Activated naive CD8-positive, alpha-beta T cell treated with anti-CD3 and anti-CD28 coated beads, Interleukin-2, amount 50 U/mL, for 24 hours (primary cell): ENCODE measurements around the gene COBLL1.

Experiments used
- ATAC-seq: fragments of 150-1000 bp; cut with Tn5 transposase; one replicate; pipeline ENCODE4 v1.10.0; 2021
- DNase-seq: peaks from one replicate; pipeline ENCODE4 v3.0.0; 2021
- H3K27ac Mint-ChIP-seq: one replicate; pipeline ENCODE4 v1.8.0; 2021; ENCODE audit warnings: mild to moderate bottlenecking, mixed read lengths
- H3K27me3 Mint-ChIP-seq: one replicate; pipeline ENCODE4 v1.8.0; 2021; ENCODE audit warnings: mixed read lengths
- H3K36me3 Mint-ChIP-seq: one replicate; pipeline ENCODE4 v1.8.0; 2021; ENCODE audit warnings: low read depth, mixed read lengths
- H3K4me1 Mint-ChIP-seq: one replicate; pipeline ENCODE4 v1.8.0; 2021; ENCODE audit warnings: mixed read lengths
- H3K4me3 Mint-ChIP-seq: one replicate; pipeline ENCODE4 v1.8.0; 2021; ENCODE audit warnings: mild to moderate bottlenecking, moderate library complexity, mixed read lengths
- H3K9me3 Mint-ChIP-seq: one replicate; pipeline ENCODE4 v1.8.0; 2021; ENCODE audit warnings: mixed read lengths

COBLL1 gene

DNA sequence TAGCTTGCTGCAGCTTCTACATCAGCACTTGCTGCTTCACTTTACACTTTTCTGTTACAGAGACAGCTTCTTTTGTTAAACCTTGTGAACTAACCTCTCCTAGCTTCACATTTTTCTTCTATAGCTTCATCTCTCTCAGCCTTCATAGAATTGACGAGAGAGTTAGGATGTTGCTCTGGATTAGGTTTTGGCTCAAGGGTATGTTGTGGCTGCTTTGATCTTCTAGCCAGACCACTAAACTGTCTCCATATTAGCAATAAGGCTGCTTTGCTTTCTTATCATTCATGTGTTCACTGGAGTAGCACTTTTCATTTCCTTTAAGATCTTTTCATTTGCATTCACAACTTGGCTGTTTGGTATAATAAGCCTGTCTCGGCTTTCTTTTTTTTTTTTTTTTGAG is 174.1 kb downstream of the COBLL1 start:
- ATAC-seq = no peak
- H3K9me3 Mint-ChIP-seq = peaks cover 4% of the 10 kb centered on the region
- H3K4me3 Mint-ChIP-seq = no peak overlapping the region
- no peak for DNase-seq
- H3K4me1 Mint-ChIP-seq = no peaks in the 10 kb centered on the region
- no peak overlapping the region for H3K27ac Mint-ChIP-seq
- no peaks in the 10 kb centered on the region for H3K36me3 Mint-ChIP-seq
- H3K27me3 Mint-ChIP-seq = no peaks in the 10 kb centered on the region

DNA sequence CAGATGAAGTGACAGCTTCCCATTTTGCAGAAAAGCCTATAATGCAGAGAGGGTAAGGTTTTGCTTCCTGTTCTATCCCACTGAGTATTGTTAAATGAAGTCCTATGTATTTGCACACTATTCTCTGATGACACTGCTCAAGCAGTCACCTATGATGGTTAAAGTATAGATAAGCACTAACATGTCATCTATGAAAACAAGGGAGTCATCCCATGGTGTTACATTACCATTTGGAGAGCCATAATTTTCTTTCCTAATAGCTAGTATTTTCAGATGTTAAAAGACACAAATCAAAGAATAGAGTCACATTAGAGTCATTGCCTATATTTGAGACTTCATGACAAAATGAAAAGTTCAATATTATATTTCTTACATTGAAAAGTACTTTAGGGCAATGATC is 177.6 kb downstream of the COBLL1 start:
- H3K9me3 Mint-ChIP-seq = peaks cover 4% of the 10 kb centered on the region
- no peaks in the 10 kb centered on the region for H3K4me1 Mint-ChIP-seq
- no peaks in the 10 kb centered on the region for H3K36me3 Mint-ChIP-seq
- no peak for ATAC-seq
- no peak overlapping the region for H3K4me3 Mint-ChIP-seq
- no peak for DNase-seq
- no peaks in the 10 kb centered on the region for H3K27me3 Mint-ChIP-seq
- H3K27ac Mint-ChIP-seq = no peak overlapping the region

DNA sequence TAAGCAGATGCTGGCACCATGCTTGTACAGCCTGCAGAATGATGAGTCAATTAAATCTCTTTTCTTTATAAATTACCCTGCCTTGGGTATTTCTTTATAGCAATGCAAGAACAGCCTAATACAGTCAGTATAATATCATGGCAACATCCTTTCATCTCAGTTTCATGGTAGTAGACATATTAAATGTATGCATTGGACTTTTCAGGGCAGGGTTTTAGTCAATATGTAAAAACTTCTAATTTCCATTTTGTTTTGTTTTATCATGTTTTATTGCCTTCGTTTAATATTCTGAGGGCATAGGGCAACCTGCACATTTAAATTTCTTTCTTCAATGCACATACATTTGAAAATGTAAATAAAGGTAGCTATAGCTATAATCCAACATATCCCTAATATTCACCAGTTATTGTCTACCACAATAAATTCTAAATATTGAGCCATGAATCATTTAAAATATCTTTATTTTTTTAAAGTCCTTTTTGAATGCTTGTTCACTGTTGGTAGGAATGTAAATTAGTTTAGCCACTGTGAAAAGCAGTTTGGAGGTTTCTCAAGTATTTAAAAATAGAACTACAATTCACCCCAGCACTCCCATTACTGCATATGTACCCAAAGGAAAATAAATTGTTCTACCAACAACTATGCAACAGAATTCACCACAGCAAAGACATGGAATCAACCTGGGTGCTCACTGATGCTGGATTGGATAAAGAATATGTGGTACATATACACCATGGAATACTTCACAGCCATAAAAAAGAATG is 178.6 kb downstream of the COBLL1 start:
- peaks cover 4% of the 10 kb centered on the region for H3K9me3 Mint-ChIP-seq
- ATAC-seq = no peak
- H3K27ac Mint-ChIP-seq = no peak overlapping the region
- no peak for DNase-seq
- H3K27me3 Mint-ChIP-seq = no peaks in the 10 kb centered on the region
- no peaks in the 10 kb centered on the region for H3K4me1 Mint-ChIP-seq
- H3K4me3 Mint-ChIP-seq = no peak overlapping the region
- H3K36me3 Mint-ChIP-seq = no peaks in the 10 kb centered on the region

DNA sequence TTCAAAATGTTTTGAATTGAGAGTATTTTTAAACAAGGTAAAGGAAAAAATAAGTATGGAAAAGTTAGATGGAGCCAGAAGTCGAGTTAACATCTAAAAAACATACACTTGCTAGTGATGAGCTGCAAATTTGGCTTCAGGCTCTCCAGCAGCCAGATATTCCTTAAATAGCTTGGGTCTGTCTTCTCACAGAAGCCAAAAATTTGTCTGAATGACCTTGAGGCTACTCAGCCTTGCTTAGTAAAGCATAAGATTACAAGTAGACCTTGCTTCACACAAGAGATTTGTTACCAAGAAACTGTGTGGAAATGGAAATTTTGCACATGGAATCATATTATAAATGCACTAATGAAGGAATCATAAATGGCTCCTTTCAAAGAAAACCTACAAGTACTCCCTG is 179.6 kb downstream of the COBLL1 start:
- Mint-ChIP-seq H3K36me3 (no peaks in the 10 kb centered on the region), H3K9me3 (peaks cover 4% of the 10 kb centered on the region), H3K27me3 (no peaks in the 10 kb centered on the region), H3K27ac (no peak overlapping the region), H3K4me1 (no peaks in the 10 kb centered on the region), H3K4me3 (no peak overlapping the region)
- ATAC-seq (no peak), DNase-seq (no peak)

DNA sequence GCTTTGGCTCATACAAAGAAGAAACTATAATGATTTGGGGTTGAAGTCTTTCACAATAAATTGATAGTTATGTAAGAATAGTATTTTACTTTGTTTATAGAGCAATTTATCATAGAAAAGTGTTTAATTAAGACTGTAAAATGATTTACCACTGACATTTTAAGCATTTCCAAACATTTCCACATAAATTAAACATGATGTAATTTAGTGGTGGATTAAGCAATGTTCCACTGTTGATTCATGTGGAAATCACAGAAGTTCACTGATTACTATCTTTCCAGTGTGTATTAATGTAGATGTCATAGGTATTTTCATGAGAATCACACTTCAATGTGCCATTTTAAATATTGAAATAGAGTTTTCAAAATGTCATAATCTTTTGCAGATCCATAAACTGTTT is 180.3 kb downstream of the COBLL1 start:
- DNase-seq (no peak), ATAC-seq (no peak)
- H3K36me3 Mint-ChIP-seq = no peaks in the 10 kb centered on the region
- no peaks in the 10 kb centered on the region for H3K27me3 Mint-ChIP-seq
- H3K9me3 Mint-ChIP-seq = peaks cover 4% of the 10 kb centered on the region
- H3K4me1 Mint-ChIP-seq = no peaks in the 10 kb centered on the region
- no peak overlapping the region for H3K4me3 Mint-ChIP-seq
- no peak overlapping the region for H3K27ac Mint-ChIP-seq

DNA sequence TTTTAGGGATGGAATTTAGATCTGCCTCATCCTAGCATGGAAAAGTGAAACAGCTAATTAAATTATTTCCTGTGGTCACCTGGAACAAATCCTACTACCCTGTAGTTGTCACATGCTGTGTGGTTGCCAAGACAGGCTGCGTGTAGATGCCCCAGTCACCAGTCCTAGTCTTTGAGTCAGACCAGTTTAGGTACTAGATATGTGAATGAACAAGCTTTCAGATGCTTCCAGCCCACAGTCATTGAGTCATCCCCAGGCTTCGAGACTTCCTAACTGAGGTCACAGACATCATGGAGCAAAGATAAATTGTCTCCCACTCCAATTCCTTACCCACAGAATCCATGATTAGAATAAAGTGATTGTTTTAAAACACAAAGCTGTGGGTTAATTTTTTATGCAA is 184.5 kb downstream of the COBLL1 start:
- DNase-seq (no peak), ATAC-seq (no peak)
- no peaks in the 10 kb centered on the region for H3K4me1 Mint-ChIP-seq

DNA sequence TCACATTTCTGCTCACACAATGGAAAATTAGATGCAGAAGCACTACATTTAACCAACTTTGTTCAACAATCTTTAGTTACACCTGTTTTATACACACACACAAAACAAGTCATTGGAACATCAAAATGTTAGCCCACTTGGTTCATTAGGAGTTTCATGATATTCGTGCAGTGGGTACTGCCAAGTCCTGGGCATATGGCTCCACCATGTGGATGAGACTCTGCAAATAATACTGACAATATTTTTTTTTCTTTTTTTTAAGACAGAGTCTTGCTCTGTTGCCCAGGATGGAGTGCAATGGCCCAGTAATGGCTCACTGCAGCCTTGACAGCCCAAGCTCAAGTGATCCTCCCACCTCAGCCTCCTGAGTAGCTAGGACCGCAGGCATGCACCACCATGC is 185.9 kb downstream of the COBLL1 start:
- H3K36me3 Mint-ChIP-seq = no peaks in the 10 kb centered on the region
- H3K4me1 Mint-ChIP-seq = no peaks in the 10 kb centered on the region
- peaks cover 16% of the 10 kb centered on the region for H3K9me3 Mint-ChIP-seq
- DNase-seq (no peak), ATAC-seq (no peak)
- no peak overlapping the region for H3K27ac Mint-ChIP-seq
- H3K27me3 Mint-ChIP-seq = no peaks in the 10 kb centered on the region
- H3K4me3 Mint-ChIP-seq = no peak overlapping the region

More for the DNA sequence above, 184.5 kb downstream of the COBLL1 start:
- no peaks in the 10 kb centered on the region for H3K27me3 Mint-ChIP-seq
- no peak overlapping the region for H3K27ac Mint-ChIP-seq
- H3K36me3 Mint-ChIP-seq = no peaks in the 10 kb centered on the region
- H3K9me3 Mint-ChIP-seq = peaks cover 11% of the 10 kb centered on the region
- H3K4me3 Mint-ChIP-seq = no peak overlapping the region

DNA sequence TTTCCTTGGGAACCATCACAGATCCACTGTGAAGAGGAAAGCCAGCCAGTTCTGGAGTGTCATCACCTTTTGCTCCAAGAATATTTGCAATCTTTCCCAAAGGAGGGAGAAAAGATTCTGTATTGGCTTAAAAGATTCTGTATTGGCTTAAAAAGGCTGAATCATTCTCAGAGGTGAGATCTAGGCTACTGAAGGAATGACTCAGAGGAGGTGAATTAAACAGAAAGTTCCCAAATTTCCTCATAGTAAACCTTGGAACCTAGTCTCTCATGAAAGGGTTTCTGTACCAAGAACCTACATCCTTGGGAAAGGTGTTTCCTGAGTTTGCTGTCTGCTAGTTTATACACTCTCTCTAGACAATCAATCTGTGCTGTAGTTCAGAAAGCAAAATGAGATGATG is 186.3 kb downstream of the COBLL1 start:
- H3K9me3 Mint-ChIP-seq = peaks cover 21% of the 10 kb centered on the region
- H3K27me3 Mint-ChIP-seq = no peaks in the 10 kb centered on the region
- DNase-seq (no peak), ATAC-seq (no peak)
- no peak overlapping the region for H3K4me3 Mint-ChIP-seq
- no peaks in the 10 kb centered on the region for H3K4me1 Mint-ChIP-seq
- H3K36me3 Mint-ChIP-seq = no peaks in the 10 kb centered on the region
- no peak overlapping the region for H3K27ac Mint-ChIP-seq

DNA sequence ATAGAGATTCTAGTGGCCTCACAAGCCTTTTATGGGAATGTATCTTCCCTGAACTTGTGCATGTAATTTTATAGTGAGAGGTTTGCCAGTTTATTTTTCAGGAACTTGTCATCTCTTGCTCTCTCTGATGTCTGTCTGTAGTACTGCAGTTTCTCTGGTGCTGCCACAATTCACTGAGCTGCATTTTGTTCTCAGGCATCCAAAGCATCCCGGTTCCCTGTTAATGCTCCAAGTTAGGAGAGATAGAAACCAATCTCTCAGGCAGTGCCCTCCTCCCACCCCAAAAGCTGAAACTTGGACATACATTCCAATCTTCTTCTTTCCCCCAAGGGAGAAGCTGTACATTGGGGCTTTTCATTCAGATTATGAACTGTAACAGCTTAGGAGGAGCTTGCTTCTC is 190.3 kb downstream of the COBLL1 start:
- Mint-ChIP-seq H3K27me3 (no peaks in the 10 kb centered on the region), H3K4me1 (no peaks in the 10 kb centered on the region), H3K4me3 (no peak overlapping the region), H3K27ac (no peak overlapping the region), H3K9me3 (peaks cover 37% of the 10 kb centered on the region), H3K36me3 (no peaks in the 10 kb centered on the region)
- DNase-seq = no peak
- no peak for ATAC-seq

DNA sequence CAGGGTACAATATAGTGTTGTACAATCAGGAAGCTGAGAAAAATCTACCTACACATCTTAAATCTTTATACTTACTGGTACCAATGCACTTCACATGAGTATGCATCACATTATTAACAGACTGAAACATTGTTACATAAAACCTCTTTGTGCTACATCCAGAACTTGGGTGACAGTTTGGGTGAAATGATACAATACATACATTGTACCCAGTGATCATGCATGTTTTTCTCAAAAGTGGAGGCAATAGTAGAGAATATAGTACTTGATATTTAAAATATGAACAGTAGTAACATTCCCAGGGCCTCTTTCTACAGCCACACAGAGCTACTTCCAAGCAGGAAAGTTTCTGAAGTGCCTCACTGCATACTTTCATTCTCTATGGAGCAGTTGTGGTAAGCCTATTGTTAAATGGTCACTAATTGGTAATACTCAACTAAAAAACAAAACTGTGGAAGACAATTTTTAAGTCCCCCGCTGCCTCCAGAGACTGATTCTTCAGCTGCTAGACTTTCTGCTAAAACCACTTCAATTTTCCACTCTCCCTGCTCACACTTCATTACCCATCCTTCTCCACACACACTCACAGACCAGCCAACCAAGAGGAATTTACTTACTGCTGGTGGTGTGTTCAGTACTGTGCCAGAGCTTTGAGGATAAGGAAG is 197.5 kb downstream of the COBLL1 start:
- Mint-ChIP-seq H3K9me3 (peaks cover 14% of the 10 kb centered on the region), H3K36me3 (no peaks in the 10 kb centered on the region), H3K4me1 (no peaks in the 10 kb centered on the region), H3K4me3 (no peak overlapping the region), H3K27ac (no peak overlapping the region), H3K27me3 (no peaks in the 10 kb centered on the region)
- DNase-seq (no peak), ATAC-seq (no peak)

DNA sequence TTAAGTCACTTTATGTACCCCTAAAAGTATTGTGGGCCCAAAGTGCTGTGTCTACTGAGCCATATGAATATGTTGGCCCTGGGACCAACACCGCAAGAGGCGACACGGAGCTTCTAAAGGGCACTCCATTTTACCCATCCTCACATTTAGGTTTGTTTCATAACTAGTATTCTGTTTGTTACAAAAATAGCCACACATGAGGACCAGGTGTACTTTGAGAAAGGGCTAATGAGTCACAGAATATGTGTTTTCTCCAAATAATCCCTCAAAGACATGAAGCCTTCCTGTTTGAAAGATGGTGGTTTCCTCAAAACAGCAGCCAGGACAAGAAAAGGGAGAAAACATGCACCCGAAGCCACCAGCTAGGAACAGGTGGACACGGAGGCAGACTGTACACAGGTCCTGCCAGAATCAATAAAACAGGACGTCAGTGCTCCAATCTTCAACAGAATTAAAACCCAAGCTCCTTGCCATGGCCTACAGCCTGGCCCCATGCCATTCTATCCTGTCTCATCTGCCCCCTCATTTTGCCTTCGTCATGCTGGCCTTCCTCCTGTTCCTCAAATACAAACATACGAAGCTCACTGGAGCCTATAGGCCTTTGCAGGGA is 198.6 kb downstream of the COBLL1 start:
- H3K27me3 Mint-ChIP-seq = no peaks in the 10 kb centered on the region
- H3K4me3 Mint-ChIP-seq = no peak overlapping the region
- H3K27ac Mint-ChIP-seq = no peak overlapping the region
- no peak for DNase-seq
- H3K9me3 Mint-ChIP-seq = peaks cover 11% of the 10 kb centered on the region
- H3K4me1 Mint-ChIP-seq = no peaks in the 10 kb centered on the region
- H3K36me3 Mint-ChIP-seq = no peaks in the 10 kb centered on the region
- no peak for ATAC-seq

DNA sequence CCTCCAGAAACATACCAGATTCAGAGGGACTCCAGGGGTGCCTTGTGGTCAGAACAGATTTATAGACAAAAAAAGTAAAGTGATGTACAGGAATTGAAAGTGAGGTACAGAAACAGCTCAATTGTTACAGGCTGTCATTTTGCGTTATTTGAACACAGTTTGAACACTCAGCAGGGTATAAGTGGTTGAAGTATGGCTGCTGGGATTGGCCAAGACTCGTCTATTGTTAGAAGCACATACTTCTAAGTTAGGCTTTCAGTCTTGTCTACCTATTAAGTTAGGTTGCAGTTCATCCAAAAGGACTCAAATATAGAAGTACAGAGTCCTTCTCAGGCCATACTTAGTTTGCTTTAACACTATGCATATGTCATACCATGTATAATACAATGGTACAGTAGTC is 199.4 kb downstream of the COBLL1 start:
- Mint-ChIP-seq H3K27ac (no peak overlapping the region), H3K4me3 (no peak overlapping the region), H3K27me3 (no peaks in the 10 kb centered on the region), H3K36me3 (no peaks in the 10 kb centered on the region), H3K9me3 (peaks cover 4% of the 10 kb centered on the region), H3K4me1 (no peaks in the 10 kb centered on the region)
- no peak for ATAC-seq
- no peak for DNase-seq
